Osteoblast (primary cell): ENCODE measurements around the gene AP5Z1. TPM values are rescaled to one million over a fixed set of nuclear protein-coding genes. Genes with fewer than 3 reads are reported as not detected.
A peak's percentile ranks its signal among the peaks of the same experiment; 100 is the strongest.

Experiments used
- DNase-seq: peaks from one replicate; pipeline ENCODE4 v3.0.0; 2011; ENCODE audit warnings: low spot score, mixed read lengths; ENCODE audit not compliant: insufficient read length; ENCODE audit errors: missing footprints
- H2AFZ ChIP-seq: 2 replicates; pipeline ENCODE4 v1.6.0; 2011; ENCODE audit warnings: mild to moderate bottlenecking, low read length
- H3K27ac ChIP-seq: 2 replicates; pipeline ENCODE4 v1.5.1; 2011; ENCODE audit warnings: mild to moderate bottlenecking, low read depth, low read length, moderate library complexity
- H3K27me3 ChIP-seq: 2 replicates; pipeline ENCODE4 v1.6.0; 2012; ENCODE audit warnings: mild to moderate bottlenecking, control low read depth, inconsistent platforms, low read length, moderate library complexity; ENCODE audit not compliant: insufficient read depth
- H3K36me3 ChIP-seq: 2 replicates; pipeline ENCODE4 v1.5.1; 2011; ENCODE audit warnings: mild to moderate bottlenecking, low read length, control low read depth, moderate library complexity; ENCODE audit not compliant: insufficient read depth
- H3K4me1 ChIP-seq: 2 replicates; pipeline ENCODE4 v1.5.1; 2011; ENCODE audit warnings: mild to moderate bottlenecking, low read length, control low read depth, moderate library complexity; ENCODE audit not compliant: insufficient read depth
- H3K4me2 ChIP-seq: 2 replicates; pipeline ENCODE4 v1.6.0; 2011; ENCODE audit warnings: mild to moderate bottlenecking, low read length; ENCODE audit not compliant: insufficient read depth
- H3K4me3 ChIP-seq: fragments of 200-600 bp; sonication (generic); 3 replicates; pipeline ENCODE4 v1.5.1; 2012; ENCODE audit warnings: mild to moderate bottlenecking, low read length, inconsistent platforms; ENCODE audit not compliant: insufficient read depth
- H3K79me2 ChIP-seq: 2 replicates; pipeline ENCODE4 v1.6.0; 2012; ENCODE audit warnings: mild to moderate bottlenecking, low read length, control low read depth, inconsistent platforms; ENCODE audit not compliant: insufficient read depth
- H3K9me3 ChIP-seq: 2 replicates; pipeline ENCODE4 v1.5.1; 2011; ENCODE audit warnings: low read depth, low read length, control low read depth
- H4K20me1 ChIP-seq: 2 replicates; pipeline ENCODE4 v1.6.0; 2012; ENCODE audit warnings: mild to moderate bottlenecking, low read length, control low read depth; ENCODE audit not compliant: insufficient read depth
- total RNA-seq: library from RNA; depleted of rRNA; stranded (reverse); fragments of >200 nt; gene quantifications from 2 replicates; pipeline ENCODE4 v1.2.3, GENCODE V29; 2012
- TF ChIP-seq, protein P1 (sequence below): IDR thresholded peaks from 2 replicates; pipeline ENCODE4 v1.5.1; 2011; ENCODE audit warnings: mild to moderate bottlenecking, low read depth, low read length, moderate library complexity; ENCODE audit errors: extremely low read depth

AP5Z1 gene
- total RNA-seq, 1 donor, result 73.1 TPM

DNA sequence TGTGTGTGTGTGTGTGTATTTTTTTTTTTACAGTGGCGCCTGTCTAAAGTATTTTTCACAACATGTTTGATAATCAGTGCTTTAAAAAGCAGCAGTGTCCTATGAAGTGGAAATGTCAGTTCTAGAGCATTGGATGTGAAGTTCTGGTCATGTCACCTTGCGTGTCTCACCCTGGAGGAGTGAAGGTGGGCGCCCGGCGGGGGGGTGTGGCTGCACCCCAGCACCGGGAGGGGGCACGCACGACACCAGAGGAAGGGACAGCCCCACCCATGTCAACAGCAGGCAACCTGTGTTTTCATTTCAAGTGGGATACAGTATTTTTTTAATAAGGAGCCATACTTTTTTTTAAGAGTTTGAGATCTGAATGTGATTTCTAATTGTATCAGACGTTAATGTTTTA is 4.5 kb upstream of the AP5Z1 start:
- Histone ChIP-seq H3K27me3 (no peaks in the 10 kb centered on the region), H3K79me2 (peaks cover 7% of the 10 kb centered on the region), H3K9me3 (no peaks in the 10 kb centered on the region), H3K27ac (no peak overlapping the region), H2AFZ (no peak overlapping the region), H3K4me1 (peaks cover 6% of the 10 kb centered on the region), H3K4me2 (no peak overlapping the region), H3K36me3 (peaks cover 4% of the 10 kb centered on the region), H3K4me3 (no peak overlapping the region), H4K20me1 (no peaks in the 10 kb centered on the region)
- TF ChIP-seq, protein P1, sequence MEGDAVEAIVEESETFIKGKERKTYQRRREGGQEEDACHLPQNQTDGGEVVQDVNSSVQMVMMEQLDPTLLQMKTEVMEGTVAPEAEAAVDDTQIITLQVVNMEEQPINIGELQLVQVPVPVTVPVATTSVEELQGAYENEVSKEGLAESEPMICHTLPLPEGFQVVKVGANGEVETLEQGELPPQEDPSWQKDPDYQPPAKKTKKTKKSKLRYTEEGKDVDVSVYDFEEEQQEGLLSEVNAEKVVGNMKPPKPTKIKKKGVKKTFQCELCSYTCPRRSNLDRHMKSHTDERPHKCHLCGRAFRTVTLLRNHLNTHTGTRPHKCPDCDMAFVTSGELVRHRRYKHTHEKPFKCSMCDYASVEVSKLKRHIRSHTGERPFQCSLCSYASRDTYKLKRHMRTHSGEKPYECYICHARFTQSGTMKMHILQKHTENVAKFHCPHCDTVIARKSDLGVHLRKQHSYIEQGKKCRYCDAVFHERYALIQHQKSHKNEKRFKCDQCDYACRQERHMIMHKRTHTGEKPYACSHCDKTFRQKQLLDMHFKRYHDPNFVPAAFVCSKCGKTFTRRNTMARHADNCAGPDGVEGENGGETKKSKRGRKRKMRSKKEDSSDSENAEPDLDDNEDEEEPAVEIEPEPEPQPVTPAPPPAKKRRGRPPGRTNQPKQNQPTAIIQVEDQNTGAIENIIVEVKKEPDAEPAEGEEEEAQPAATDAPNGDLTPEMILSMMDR, result no peak
- no peak for DNase-seq

- no peak for DNase-seq
- TF ChIP-seq, protein P1, result no peak
- H3K36me3 ChIP-seq, result peaks cover 6% of the 10 kb centered on the region
- H3K4me1 ChIP-seq, result peaks cover 12% of the 10 kb centered on the region
- no peak overlapping the region for H3K4me2 ChIP-seq
- no peaks in the 10 kb centered on the region for H3K9me3 ChIP-seq
- no peaks in the 10 kb centered on the region for H3K27me3 ChIP-seq
- H4K20me1 ChIP-seq, result peaks cover 2% of the 10 kb centered on the region
- no peak overlapping the region for H3K27ac ChIP-seq
- peaks cover 15% of the 10 kb centered on the region for H3K79me2 ChIP-seq
- no peak overlapping the region for H3K4me3 ChIP-seq
- H2AFZ ChIP-seq, result no peak overlapping the region
Observed at GRCh38 chr7:4771737-4772136, 3.7 kb upstream of the AP5Z1 start.

GRCh38 chr7:4772306-4772705 is 3.1 kb upstream of the AP5Z1 start:
- H3K4me2 ChIP-seq, result no peak overlapping the region
- H3K4me3 ChIP-seq, result no peak overlapping the region
- TF ChIP-seq, protein P1, result no peak
- peaks cover 20% of the 10 kb centered on the region for H3K79me2 ChIP-seq
- H3K36me3 ChIP-seq, result peaks cover 8% of the 10 kb centered on the region
- no peaks in the 10 kb centered on the region for H3K27me3 ChIP-seq
- H3K4me1 ChIP-seq, result peaks cover 16% of the 10 kb centered on the region
- no peaks in the 10 kb centered on the region for H3K9me3 ChIP-seq
- H3K27ac ChIP-seq, result no peak overlapping the region
- H4K20me1 ChIP-seq, result peaks cover 3% of the 10 kb centered on the region
- no peak for DNase-seq
- no peak overlapping the region for H2AFZ ChIP-seq

DNA sequence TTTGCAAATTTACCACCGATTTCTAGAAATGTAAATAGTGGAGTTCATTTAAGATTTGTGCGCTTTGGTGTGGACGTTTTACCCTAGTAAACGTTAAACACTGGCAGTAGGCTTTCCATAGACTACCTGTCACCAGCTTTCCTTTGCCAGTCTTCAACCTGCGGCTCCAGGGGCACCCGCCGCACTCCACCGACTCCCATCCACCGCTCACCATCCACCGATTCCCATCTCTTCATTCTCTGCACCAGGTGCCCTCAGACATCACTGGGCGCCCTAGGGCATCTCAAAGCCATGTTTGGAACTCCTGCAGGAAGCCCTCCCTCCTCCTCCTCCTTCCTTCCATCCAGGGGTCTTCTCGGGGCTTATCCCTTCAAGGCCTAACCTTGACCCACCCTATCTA is 1.4 kb upstream of the AP5Z1 start:
- H3K79me2 ChIP-seq, result peaks cover 32% of the 10 kb centered on the region
- H3K27me3 ChIP-seq, result no peaks in the 10 kb centered on the region
- no peak overlapping the region for H3K4me3 ChIP-seq
- TF ChIP-seq, protein P1, result no peak
- H3K36me3 ChIP-seq, result peaks cover 17% of the 10 kb centered on the region
- peaks cover 13% of the 10 kb centered on the region for H4K20me1 ChIP-seq
- no peaks in the 10 kb centered on the region for H3K9me3 ChIP-seq
- no peak for DNase-seq
- H3K4me1 ChIP-seq, result peaks cover 16% of the 10 kb centered on the region
- H3K4me2 ChIP-seq, result peak overlapping the region; percentile 93
- H3K27ac ChIP-seq, result peak overlapping the region; percentile 95
- no peak overlapping the region for H2AFZ ChIP-seq
